NCI-H460 (cell line): Measurements from ENCODE around the gene IFNA17. TPM values are rescaled to one million over a fixed set of nuclear protein-coding genes. Genes with fewer than 3 reads are reported as not detected.
"Not testable (repeated sequence)": the region's sequence is repeated elsewhere in the genome, so short reads cannot be mapped to it uniquely, and the experiment has no call there.

Experiments used
- DNase-seq: peaks from one replicate; pipeline ENCODE4 v3.0.0-alpha.2; 2016; ENCODE audit warnings: low read depth; ENCODE audit errors: extremely low read depth
- total RNA-seq: library from RNA; depleted of rRNA; stranded (reverse); fragments of >200 nt; shearing (Covaris generic); gene quantifications from 2 replicates; pipeline ENCODE4 v1.2.3, GENCODE V29; 2014; rRNA removed

IFNA17 gene
- total RNA-seq, 1 experiment from 2014 or later, result not detected

- DNase-seq, result not testable (repeated sequence)
Measured at GRCh38 chr9:21212160-21212559, 15.9 kb downstream of the IFNA17 start.

- DNase-seq, result not testable (repeated sequence)
Measured at GRCh38 chr9:21210782-21211181, 17.2 kb downstream of the IFNA17 start.

GRCh38 chr9:21210311-21210710, 17.7 kb downstream of the IFNA17 start:
- DNase-seq, result no peak

GRCh38 chr9:21207043-21207442, 21.0 kb downstream of the IFNA17 start, which contains the start of gene IFNA10:
Gene IFNA10, minus strand, starts transcription at chr9:21207143. Its CDS starts 46 bp downstream, at chr9:21207097.
- DNase-seq, result not testable (repeated sequence)

- no peak for DNase-seq
Measured at GRCh38 chr9:21205204-21205603, 22.8 kb downstream of the IFNA17 start.

GRCh38 chr9:21202105-21202504, 25.9 kb downstream of the IFNA17 start, which contains the start of gene IFNA7:
Gene IFNA7, minus strand, starts transcription at chr9:21202205. Its CDS starts 40 bp downstream, at chr9:21202165.
- not testable (repeated sequence) for DNase-seq

- DNase-seq, result peak; percentile 18
Measured at GRCh38 chr9:21194867-21195776, 32.9 kb downstream of the IFNA17 start.

GRCh38 chr9:21187487-21187886, 40.5 kb downstream of the IFNA17 start, which contains the start of gene IFNA4:
Gene IFNA4, minus strand, starts transcription at chr9:21187587. Its CDS starts 56 bp downstream, at chr9:21187531.
- DNase-seq, result not testable (repeated sequence)

- DNase-seq, result peak; percentile 13
Measured at GRCh38 chr9:21182810-21183736, 44.9 kb downstream of the IFNA17 start.

Other genes with a start within 250 kb of the IFNA17 start
- gene HACD4, start 196.6 kb downstream of the IFNA17 start, total RNA-seq, result not detected in 2 replicates
- not detected in 2 replicates for gene IFNB1, start 150.3 kb downstream of the IFNA17 start, total RNA-seq
- not detected in 2 replicates for gene IFNW1, start 86.4 kb downstream of the IFNA17 start, total RNA-seq
- not detected in 2 replicates for gene IFNA21, start 61.6 kb downstream of the IFNA17 start, total RNA-seq
- gene IFNA4, start 40.6 kb downstream of the IFNA17 start, total RNA-seq, result not detected in 2 replicates
- not detected in 2 replicates for gene IFNA7, start 26.0 kb downstream of the IFNA17 start, total RNA-seq
- gene IFNA10, start 21.1 kb downstream of the IFNA17 start, total RNA-seq, result not detected in 2 replicates
- gene IFNA16, start 10.9 kb downstream of the IFNA17 start, total RNA-seq, result not detected in 2 replicates
- not detected in 2 replicates for gene IFNA14, start 11.8 kb upstream of the IFNA17 start, total RNA-seq
- gene IFNA5, start 77.1 kb upstream of the IFNA17 start, total RNA-seq, result not detected in 2 replicates
- gene KLHL9, start 107.2 kb upstream of the IFNA17 start, total RNA-seq, result 19.0 and 23.6 TPM in 2 replicates
- not detected in 2 replicates for gene IFNA6, start 122.7 kb upstream of the IFNA17 start, total RNA-seq
- not detected in 2 replicates for gene IFNA13, start 139.8 kb upstream of the IFNA17 start, total RNA-seq
- not detected in 2 replicates for gene IFNA2, start 157.2 kb upstream of the IFNA17 start, total RNA-seq
- gene IFNA8, start 180.9 kb upstream of the IFNA17 start, total RNA-seq, result not detected in 2 replicates
- gene IFNA1, start 212.2 kb upstream of the IFNA17 start, total RNA-seq, result not detected in 2 replicates